ENCODE results near the gene NPAS4. TPM values are rescaled to one million over a fixed set of nuclear protein-coding genes. Genes with fewer than 3 reads are reported as not detected.
A peak's percentile ranks its signal among the peaks of the same experiment; 100 is the strongest.

The NPAS4 gene
- total RNA-seq, 1 donor from 2014 or later, result 0.20 TPM

- Histone ChIP-seq H3K79me2 (ENCODE audit: insufficient read depth, low read length) (no peaks in the 10 kb centered on the region), H3K4me1 (ENCODE audit: insufficient read depth, low read length) (peaks cover 10% of the 10 kb centered on the region), H3K27me3 (ENCODE audit: insufficient read depth, low read length) (no peaks in the 10 kb centered on the region), H4K20me1 (ENCODE audit: insufficient read depth, low read length) (peaks cover 10% of the 10 kb centered on the region), H3K27ac (ENCODE audit: low read depth, low read length) (no peak overlapping the region), H3K9ac (ENCODE audit: low read length) (peak overlapping the region; percentile 83), H3K36me3 (ENCODE audit: insufficient read depth, low read length) (no peaks in the 10 kb centered on the region), H3K4me3 (ENCODE audit: insufficient read depth, low read depth, low read length) (peak overlapping the region; percentile 67), H3K9me3 (ENCODE audit: insufficient read depth, low read depth, low read length) (no peaks in the 10 kb centered on the region), H2AFZ (ENCODE audit: low read depth, low read length) (peak overlapping the region; percentile 67), H3K4me2 (ENCODE audit: low read length) (peak overlapping the region; percentile 98)
- Mint-ChIP-seq H3K27ac (ENCODE audit: unreplicated experiment) (no peak overlapping the region), H3K4me3 (ENCODE audit: unreplicated experiment) (peak overlapping the region; percentile 87), H3K4me1 (ENCODE audit: low read depth, unreplicated experiment) (peaks cover 1% of the 10 kb centered on the region), H3K27me3 (ENCODE audit: low read depth, unreplicated experiment) (peaks cover 2% of the 10 kb centered on the region), H3K36me3 (ENCODE audit: low read depth, unreplicated experiment) (peaks cover 9% of the 10 kb centered on the region), H3K9me3 (ENCODE audit: unreplicated experiment) (no peaks in the 10 kb centered on the region)
- DNase-seq (ENCODE audit: low read depth) (no peak), FAIRE-seq (no peak)
- no peak for TF ChIP-seq CTCF (IDR thresholded peaks at IDR 0.05; ENCODE audit: insufficient read depth, low read depth, low read length)
- no peak for TF ChIP-seq EZH2 (IDR thresholded peaks at IDR 0.05; ENCODE audit: insufficient read depth, low read length)
These were observed 46.9 kb downstream of the NPAS4 start for GRCh38 chr11:66467756-66468155.

GRCh38 chr11:66468691-66469090 lies 47.9 kb downstream of the NPAS4 start:
- no peaks in the 10 kb centered on the region for H3K36me3 ChIP-seq (ENCODE audit: insufficient read depth, low read length)
- H3K4me1 Mint-ChIP-seq (ENCODE audit: low read depth, unreplicated experiment), result no peaks in the 10 kb centered on the region
- H3K36me3 Mint-ChIP-seq (ENCODE audit: low read depth, unreplicated experiment), result peaks cover 12% of the 10 kb centered on the region
- no peak for TF ChIP-seq EZH2 (IDR thresholded peaks at IDR 0.05; ENCODE audit: insufficient read depth, low read length)
- no peak for TF ChIP-seq CTCF (IDR thresholded peaks at IDR 0.05; ENCODE audit: insufficient read depth, low read depth, low read length)
- H3K27ac ChIP-seq (ENCODE audit: low read depth, low read length), result no peak overlapping the region
- H4K20me1 ChIP-seq (ENCODE audit: insufficient read depth, low read length), result peaks cover 10% of the 10 kb centered on the region
- peak overlapping the region; percentile 34 for H3K4me3 Mint-ChIP-seq (ENCODE audit: unreplicated experiment)
- FAIRE-seq (no peak), DNase-seq (ENCODE audit: low read depth) (no peak)
- no peak overlapping the region for H3K4me2 ChIP-seq (ENCODE audit: low read length)
- H3K27me3 ChIP-seq (ENCODE audit: insufficient read depth, low read length), result no peaks in the 10 kb centered on the region
- no peak overlapping the region for H3K4me3 ChIP-seq (ENCODE audit: insufficient read depth, low read depth, low read length)
- H3K9me3 Mint-ChIP-seq (ENCODE audit: unreplicated experiment), result no peaks in the 10 kb centered on the region
- peaks cover 2% of the 10 kb centered on the region for H3K27me3 Mint-ChIP-seq (ENCODE audit: low read depth, unreplicated experiment)
- H3K9ac ChIP-seq (ENCODE audit: low read length), result no peak overlapping the region
- H3K9me3 ChIP-seq (ENCODE audit: insufficient read depth, low read depth, low read length), result no peaks in the 10 kb centered on the region
- H2AFZ ChIP-seq (ENCODE audit: low read depth, low read length), result no peak overlapping the region
- H3K4me1 ChIP-seq (ENCODE audit: insufficient read depth, low read length), result peaks cover 10% of the 10 kb centered on the region
- H3K27ac Mint-ChIP-seq (ENCODE audit: unreplicated experiment), result peak overlapping the region; percentile 53
- H3K79me2 ChIP-seq (ENCODE audit: insufficient read depth, low read length), result no peaks in the 10 kb centered on the region

GRCh38 chr11:66469441-66469840 lies 48.6 kb downstream of the NPAS4 start:
- no peak overlapping the region for H2AFZ ChIP-seq (ENCODE audit: low read depth, low read length)
- H3K9ac ChIP-seq (ENCODE audit: low read length), result no peak overlapping the region
- no peak overlapping the region for H3K4me3 Mint-ChIP-seq (ENCODE audit: unreplicated experiment)
- H3K36me3 Mint-ChIP-seq (ENCODE audit: low read depth, unreplicated experiment), result peaks cover 12% of the 10 kb centered on the region
- H3K4me2 ChIP-seq (ENCODE audit: low read length), result no peak overlapping the region
- H3K27ac ChIP-seq (ENCODE audit: low read depth, low read length), result no peak overlapping the region
- no peaks in the 10 kb centered on the region for H3K9me3 Mint-ChIP-seq (ENCODE audit: unreplicated experiment)
- H4K20me1 ChIP-seq (ENCODE audit: insufficient read depth, low read length), result peaks cover 10% of the 10 kb centered on the region
- no peaks in the 10 kb centered on the region for H3K27me3 ChIP-seq (ENCODE audit: insufficient read depth, low read length)
- no peak overlapping the region for H3K4me3 ChIP-seq (ENCODE audit: insufficient read depth, low read depth, low read length)
- no peak for TF ChIP-seq EZH2 (IDR thresholded peaks at IDR 0.05; ENCODE audit: insufficient read depth, low read length)
- no peak for TF ChIP-seq CTCF (IDR thresholded peaks at IDR 0.05; ENCODE audit: insufficient read depth, low read depth, low read length)
- FAIRE-seq, result no peak
- peaks cover 2% of the 10 kb centered on the region for H3K27me3 Mint-ChIP-seq (ENCODE audit: low read depth, unreplicated experiment)
- no peak for DNase-seq (ENCODE audit: low read depth)
- no peaks in the 10 kb centered on the region for H3K79me2 ChIP-seq (ENCODE audit: insufficient read depth, low read length)
- no peaks in the 10 kb centered on the region for H3K4me1 Mint-ChIP-seq (ENCODE audit: low read depth, unreplicated experiment)
- H3K36me3 ChIP-seq (ENCODE audit: insufficient read depth, low read length), result no peaks in the 10 kb centered on the region
- no peaks in the 10 kb centered on the region for H3K9me3 ChIP-seq (ENCODE audit: insufficient read depth, low read depth, low read length)
- H3K27ac Mint-ChIP-seq (ENCODE audit: unreplicated experiment), result no peak overlapping the region
- peaks cover 10% of the 10 kb centered on the region for H3K4me1 ChIP-seq (ENCODE audit: insufficient read depth, low read length)
